ENCODE measurements around the gene EPHB2. TPM values are rescaled to one million over a fixed set of nuclear protein-coding genes. Genes with fewer than 3 reads are reported as not detected.
A peak's percentile ranks its signal among the peaks of the same experiment; 100 is the strongest.

EPHB2 gene
- total RNA-seq, 2 experiments from 2014 or later, result 0.59 TPM; not detected in 1

GRCh38 chr1:22749919-22750684, 39.5 kb downstream of the EPHB2 start:
- no TSS peak for BruUV-seq (replicated peaks)
- Histone ChIP-seq H3K9me3 (ENCODE audit: low read length) (no peaks in the 10 kb centered on the region), H3K79me2 (ENCODE audit: insufficient read depth, low read depth, low read length) (no peaks in the 10 kb centered on the region), H2AFZ (ENCODE audit: low read length) (no peak overlapping the region), H3K36me3 (ENCODE audit: insufficient read depth, low read length) (no peaks in the 10 kb centered on the region), H3K27ac (ENCODE audit: low read depth, low read length, poor library complexity, severe bottlenecking) (no peak overlapping the region), H3K4me2 (ENCODE audit: low read length) (no peak overlapping the region), H3K9me2 (ENCODE audit: insufficient read depth, low read length) (no peaks in the 10 kb centered on the region), H3K4me1 (ENCODE audit: insufficient read depth, low read length, poor library complexity, severe bottlenecking) (no peaks in the 10 kb centered on the region), H3K4me3 (ENCODE audit: low read depth, low read length, poor library complexity, severe bottlenecking) (no peak overlapping the region), H4K20me1 (ENCODE audit: insufficient read depth, low read length) (no peaks in the 10 kb centered on the region)
- intact Hi-C loops (cut with micrococcal nuclease; ENCODE audit: unreplicated experiment), result no loop called here
- peak; percentile 5 for DNase-seq (ENCODE audit: low spot score)
- ChIA-PET POLR2A (no interaction called here), CTCF (ENCODE audit: unreplicated experiment) (no interaction called here)
- no peak for TF ChIP-seq CTCF (conservative IDR thresholded peaks at IDR 0.05; ENCODE audit: low read length)
- no peak for TF ChIP-seq EZH2phosphoT487 (IDR thresholded peaks at IDR 0.05; ENCODE audit: borderline replicate concordance, low read depth, low read length)

- no peaks in the 10 kb centered on the region for H3K9me3 ChIP-seq (ENCODE audit: low read length)
- no peaks in the 10 kb centered on the region for H3K4me1 ChIP-seq (ENCODE audit: insufficient read depth, low read length, poor library complexity, severe bottlenecking)
- no peaks in the 10 kb centered on the region for H3K36me3 ChIP-seq (ENCODE audit: insufficient read depth, low read length)
- H3K4me2 ChIP-seq (ENCODE audit: low read length), result no peak overlapping the region
- no peak for DNase-seq (ENCODE audit: low spot score)
- no peak overlapping the region for H2AFZ ChIP-seq (ENCODE audit: low read length)
- H3K4me3 ChIP-seq (ENCODE audit: low read depth, low read length, poor library complexity, severe bottlenecking), result no peak overlapping the region
- H4K20me1 ChIP-seq (ENCODE audit: insufficient read depth, low read length), result no peaks in the 10 kb centered on the region
- TF ChIP-seq EZH2phosphoT487 (IDR thresholded peaks at IDR 0.05; ENCODE audit: borderline replicate concordance, low read depth, low read length), result no peak
- TF ChIP-seq CTCF (conservative IDR thresholded peaks at IDR 0.05; ENCODE audit: low read length), result no peak
- ChIA-PET POLR2A (no interaction called here), CTCF (ENCODE audit: unreplicated experiment) (no interaction called here)
- no peak overlapping the region for H3K27ac ChIP-seq (ENCODE audit: low read depth, low read length, poor library complexity, severe bottlenecking)
- no TSS peak for BruUV-seq (replicated peaks)
- no peaks in the 10 kb centered on the region for H3K79me2 ChIP-seq (ENCODE audit: insufficient read depth, low read depth, low read length)
- intact Hi-C loops (cut with micrococcal nuclease; ENCODE audit: unreplicated experiment), result no loop called here
- H3K9me2 ChIP-seq (ENCODE audit: insufficient read depth, low read length), result no peaks in the 10 kb centered on the region
Observed at GRCh38 chr1:22750685-22751051, 40.0 kb downstream of the EPHB2 start.

GRCh38 chr1:22751124-22751531, 40.5 kb downstream of the EPHB2 start:
- H3K4me3 ChIP-seq (ENCODE audit: low read depth, low read length, poor library complexity, severe bottlenecking), result no peak overlapping the region
- no TSS peak for BruUV-seq (replicated peaks)
- intact Hi-C loops (cut with micrococcal nuclease; ENCODE audit: unreplicated experiment), result no loop called here
- CTCF ChIA-PET (ENCODE audit: unreplicated experiment), result no interaction called here
- no peak overlapping the region for H2AFZ ChIP-seq (ENCODE audit: low read length)
- H3K4me1 ChIP-seq (ENCODE audit: insufficient read depth, low read length, poor library complexity, severe bottlenecking), result no peaks in the 10 kb centered on the region
- no peaks in the 10 kb centered on the region for H3K9me3 ChIP-seq (ENCODE audit: low read length)
- POLR2A ChIA-PET, result no interaction called here
- no peaks in the 10 kb centered on the region for H3K79me2 ChIP-seq (ENCODE audit: insufficient read depth, low read depth, low read length)
- H3K9me2 ChIP-seq (ENCODE audit: insufficient read depth, low read length), result no peaks in the 10 kb centered on the region
- no peaks in the 10 kb centered on the region for H3K36me3 ChIP-seq (ENCODE audit: insufficient read depth, low read length)
- no peak overlapping the region for H3K4me2 ChIP-seq (ENCODE audit: low read length)
- DNase-seq (ENCODE audit: low spot score), result no peak
- H4K20me1 ChIP-seq (ENCODE audit: insufficient read depth, low read length), result no peaks in the 10 kb centered on the region
- H3K27ac ChIP-seq (ENCODE audit: low read depth, low read length, poor library complexity, severe bottlenecking), result no peak overlapping the region
- TF ChIP-seq CTCF (conservative IDR thresholded peaks at IDR 0.05; ENCODE audit: low read length), result no peak
- TF ChIP-seq EZH2phosphoT487 (IDR thresholded peaks at IDR 0.05; ENCODE audit: borderline replicate concordance, low read depth, low read length), result no peak
